Measurements from ENCODE around the gene FANK1. TPM values are rescaled to one million over a fixed set of nuclear protein-coding genes. Genes with fewer than 3 reads are reported as not detected.

Gene FANK1
- polyA plus RNA-seq, 3 donors, result 0.20 TPM; not detected in 2

DNA sequence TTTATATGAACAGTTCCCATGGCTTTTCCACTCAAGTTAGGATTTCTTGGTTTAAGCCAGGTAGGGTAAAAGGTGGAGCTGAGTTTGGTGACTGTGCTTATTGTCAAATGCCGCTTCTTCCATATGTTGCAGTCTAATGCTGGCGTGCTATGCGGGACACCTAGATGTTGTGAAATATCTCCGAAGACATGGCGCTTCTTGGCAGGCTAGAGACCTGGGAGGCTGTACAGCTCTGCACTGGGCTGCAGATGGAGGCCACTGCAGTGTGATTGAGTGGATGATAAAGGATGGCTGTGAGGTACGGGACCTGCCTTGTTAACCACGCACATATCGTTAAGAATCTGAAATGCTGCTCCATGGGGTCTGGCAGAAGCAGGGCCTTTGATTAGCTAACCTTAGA lies 108.4 kb downstream of the FANK1 start:
- no peak overlapping the region for H2AFZ ChIP-seq (ENCODE audit: insufficient read depth, low read depth, low read length, poor library complexity, severe bottlenecking)
- H3K9me3 ChIP-seq (replicated peaks in 1 of 2; ENCODE audit: control insufficient read depth in 1 of 2, insufficient read depth in 1 of 2, low read length in 2 of 2), result no peaks in the 10 kb centered on the region
- no peaks in the 10 kb centered on the region for H4K20me1 ChIP-seq (ENCODE audit: insufficient read depth, low read length)
- no peaks in the 10 kb centered on the region for H3K27me3 ChIP-seq (ENCODE audit: control insufficient read depth in 2 of 2, insufficient read depth in 2 of 2, low read length in 2 of 2)
- no peak overlapping the region for H3K27ac Mint-ChIP-seq
- no peak overlapping the region for H3K4me2 ChIP-seq (replicated peaks; ENCODE audit: extremely low read depth, low read length, poor library complexity, severe bottlenecking)
- DNase-seq, result no peak
- H3K27ac ChIP-seq (ENCODE audit: low read depth in 1 of 2, low read length in 2 of 2), result no peak overlapping the region
- H3K4me3 Mint-ChIP-seq, result no peak overlapping the region
- no peaks in the 10 kb centered on the region for H3K4me1 ChIP-seq (ENCODE audit: control insufficient read depth in 1 of 2, insufficient read depth in 2 of 2, low read length in 2 of 2)
- intact Hi-C loops (cut with micrococcal nuclease), result no loop called here
- 84% methylated on average over 8 of the region's 8 CpGs for WGBS (ENCODE audit: insufficient coverage)
- no peaks in the 10 kb centered on the region for H3K36me3 Mint-ChIP-seq
- TF ChIP-seq CTCF (IDR thresholded peaks at IDR 0.05), result no peak
- peaks cover 0 to 2% (median 0%) of the 10 kb centered on the region in 3 donors for H3K27me3 Mint-ChIP-seq (ENCODE audit: low read depth in 3 of 3)
- H3K79me2 ChIP-seq (ENCODE audit: insufficient read depth, low read length), result no peaks in the 10 kb centered on the region
- H3K4me1 Mint-ChIP-seq, result no peaks in the 10 kb centered on the region
- no peaks in the 10 kb centered on the region for H3K36me3 ChIP-seq (replicated peaks in 1 of 2; ENCODE audit: control insufficient read depth in 1 of 2, insufficient read depth in 2 of 2, low read length in 2 of 2)
- H3K9me3 Mint-ChIP-seq, result peaks cover 0 to 2% (median 0%) of the 10 kb centered on the region in 7 donors
- H3K4me3 ChIP-seq (replicated peaks in 1 of 3; ENCODE audit: low read depth in 2 of 3, low read length in 3 of 3), result no peak overlapping the region
- no peak overlapping the region for H3K9ac ChIP-seq (ENCODE audit: insufficient read depth, low read length, poor library complexity, severe bottlenecking)

DNA sequence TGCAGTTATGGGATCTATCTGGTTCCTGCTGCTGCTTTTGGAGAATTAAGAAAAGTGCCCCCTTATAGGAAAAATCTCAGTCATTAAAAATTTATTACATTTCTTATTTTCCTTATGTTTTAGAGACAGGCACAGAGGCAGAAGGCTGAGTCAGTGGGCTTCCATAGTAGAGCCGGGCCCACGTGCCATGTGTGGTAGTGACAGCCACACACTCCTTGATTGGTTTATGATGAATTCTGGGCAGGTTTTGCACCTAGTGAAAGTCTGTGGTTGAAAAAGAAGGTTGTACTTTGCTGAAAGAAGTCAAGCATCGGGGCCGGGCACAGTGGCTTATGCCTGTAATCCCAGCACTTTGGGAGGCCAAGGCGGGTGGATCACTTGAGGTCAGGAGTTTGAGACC lies 109.9 kb downstream of the FANK1 start:
- Histone ChIP-seq H3K9me3 (replicated peaks in 1 of 2; ENCODE audit: control insufficient read depth in 1 of 2, insufficient read depth in 1 of 2, low read length in 2 of 2) (no peaks in the 10 kb centered on the region), H3K9ac (ENCODE audit: insufficient read depth, low read length, poor library complexity, severe bottlenecking) (no peak overlapping the region), H3K27ac (ENCODE audit: low read depth in 1 of 2, low read length in 2 of 2) (no peak overlapping the region), H3K4me2 (replicated peaks; ENCODE audit: extremely low read depth, low read length, poor library complexity, severe bottlenecking) (no peak overlapping the region), H3K79me2 (ENCODE audit: insufficient read depth, low read length) (no peaks in the 10 kb centered on the region), H2AFZ (ENCODE audit: insufficient read depth, low read depth, low read length, poor library complexity, severe bottlenecking) (no peak overlapping the region), H4K20me1 (ENCODE audit: insufficient read depth, low read length) (no peaks in the 10 kb centered on the region), H3K4me1 (ENCODE audit: control insufficient read depth in 1 of 2, insufficient read depth in 2 of 2, low read length in 2 of 2) (no peaks in the 10 kb centered on the region), H3K4me3 (replicated peaks in 1 of 3; ENCODE audit: low read depth in 2 of 3, low read length in 3 of 3) (no peak overlapping the region), H3K27me3 (ENCODE audit: control insufficient read depth in 2 of 2, insufficient read depth in 2 of 2, low read length in 2 of 2) (no peaks in the 10 kb centered on the region), H3K36me3 (replicated peaks in 1 of 2; ENCODE audit: control insufficient read depth in 1 of 2, insufficient read depth in 2 of 2, low read length in 2 of 2) (no peaks in the 10 kb centered on the region)
- no peak for TF ChIP-seq CTCF (IDR thresholded peaks at IDR 0.05)
- H3K4me1 Mint-ChIP-seq, result no peaks in the 10 kb centered on the region
- peaks cover 0 to 2% (median 0%) of the 10 kb centered on the region in 3 donors for H3K27me3 Mint-ChIP-seq (ENCODE audit: low read depth in 3 of 3)
- H3K36me3 Mint-ChIP-seq, result no peaks in the 10 kb centered on the region
- WGBS (ENCODE audit: insufficient coverage), result 100% methylated on average over 2 of the region's 5 CpGs
- H3K9me3 Mint-ChIP-seq, result peaks cover 0 to 5% (median 0%) of the 10 kb centered on the region in 7 donors
- H3K27ac Mint-ChIP-seq, result no peak overlapping the region
- H3K4me3 Mint-ChIP-seq, result no peak overlapping the region
- intact Hi-C loops (cut with micrococcal nuclease), result no loop called here
- DNase-seq, result no peak

Measured in CD14-positive monocyte (primary cell).